Stimulated activated memory B cell treated with anti-CD40 and anti-IgM and Interleukin-4, amounts not matched to agents 10 μg/mL and 1 μg/mL and 100 μg/mL, for 72 hours (primary cell): ENCODE results near the gene ITPRIP.

Source experiments
- ATAC-seq: fragments of 150-1000 bp; cut with Tn5 transposase; 2 replicates; pipeline ENCODE4 v1.10.0; 2021
- H3K27ac Mint-ChIP-seq: one replicate; pipeline ENCODE4 v1.8.0; 2022; ENCODE audit warnings: mild to moderate bottlenecking, mixed read lengths
- H3K27me3 Mint-ChIP-seq: one replicate; pipeline ENCODE4 v1.8.0; 2022; ENCODE audit warnings: mixed read lengths
- H3K36me3 Mint-ChIP-seq: one replicate; pipeline ENCODE4 v1.8.0; 2022; ENCODE audit warnings: mixed read lengths
- H3K4me1 Mint-ChIP-seq: one replicate; pipeline ENCODE4 v1.8.0; 2022; ENCODE audit warnings: mixed read lengths
- H3K4me3 Mint-ChIP-seq: one replicate; pipeline ENCODE4 v1.8.0; 2022; ENCODE audit warnings: mild to moderate bottlenecking, moderate library complexity, mixed read lengths
- H3K9me3 Mint-ChIP-seq: one replicate; pipeline ENCODE4 v1.8.0; 2022; ENCODE audit warnings: mixed read lengths

The ITPRIP gene

GRCh38 chr10:104337985-104338735, at the start of gene ITPRIP:
TSS of gene ITPRIP (minus strand) at chr10:104338465. CDS start at chr10:104316051, 22,414 bp downstream.
- Mint-ChIP-seq H3K4me3 (peak within 1 kb of the TSS; percentile 93), H3K27me3 (no peaks in the 10 kb centered on the region), H3K27ac (peak within 1 kb of the TSS; percentile 96), H3K9me3 (no peaks in the 10 kb centered on the region), H3K4me1 (peaks cover 39% of the 10 kb centered on the region), H3K36me3 (no peaks in the 10 kb centered on the region)
- peak; percentile 86 for ATAC-seq

GRCh38 chr10:104387130-104387888, 49.0 kb upstream of the ITPRIP start:
- no peaks in the 10 kb centered on the region for H3K4me1 Mint-ChIP-seq
- ATAC-seq: no peak
- H3K36me3 Mint-ChIP-seq: no peaks in the 10 kb centered on the region
- H3K9me3 Mint-ChIP-seq: no peaks in the 10 kb centered on the region
- H3K4me3 Mint-ChIP-seq: no peak overlapping the region
- no peak overlapping the region for H3K27ac Mint-ChIP-seq
- H3K27me3 Mint-ChIP-seq: peaks cover 46% of the 10 kb centered on the region

GRCh38 chr10:104380336-104380735, 42.1 kb upstream of the ITPRIP start:
- peaks cover 30% of the 10 kb centered on the region for H3K27me3 Mint-ChIP-seq
- no peak overlapping the region for H3K27ac Mint-ChIP-seq

GRCh38 chr10:104376784-104377300, 38.6 kb upstream of the ITPRIP start:
- peaks cover 34% of the 10 kb centered on the region for H3K27me3 Mint-ChIP-seq
- no peak for ATAC-seq
- H3K4me1 Mint-ChIP-seq: no peaks in the 10 kb centered on the region
- H3K9me3 Mint-ChIP-seq: no peaks in the 10 kb centered on the region
- no peak overlapping the region for H3K4me3 Mint-ChIP-seq
- no peak overlapping the region for H3K27ac Mint-ChIP-seq
- H3K36me3 Mint-ChIP-seq: no peaks in the 10 kb centered on the region

More at GRCh38 chr10:104380336-104380735, 42.1 kb upstream of the ITPRIP start:
- Mint-ChIP-seq H3K4me1 (no peaks in the 10 kb centered on the region), H3K4me3 (no peak overlapping the region), H3K9me3 (no peaks in the 10 kb centered on the region), H3K36me3 (no peaks in the 10 kb centered on the region)
- no peak for ATAC-seq

- no peak for ATAC-seq
- H3K9me3 Mint-ChIP-seq: peaks cover 2% of the 10 kb centered on the region
- peaks cover 34% of the 10 kb centered on the region for H3K27me3 Mint-ChIP-seq
- no peaks in the 10 kb centered on the region for H3K4me1 Mint-ChIP-seq
- no peak overlapping the region for H3K27ac Mint-ChIP-seq
- no peaks in the 10 kb centered on the region for H3K36me3 Mint-ChIP-seq
- no peak overlapping the region for H3K4me3 Mint-ChIP-seq
Measured at GRCh38 chr10:104374591-104374990, 36.3 kb upstream of the ITPRIP start.

GRCh38 chr10:104371753-104372152, 33.5 kb upstream of the ITPRIP start:
- Mint-ChIP-seq H3K27ac (no peak overlapping the region), H3K36me3 (no peaks in the 10 kb centered on the region), H3K4me1 (no peaks in the 10 kb centered on the region), H3K27me3 (peaks cover 34% of the 10 kb centered on the region), H3K9me3 (peaks cover 2% of the 10 kb centered on the region), H3K4me3 (no peak overlapping the region)
- ATAC-seq: no peak

GRCh38 chr10:104368381-104368780, 30.1 kb upstream of the ITPRIP start:
- peaks cover 27% of the 10 kb centered on the region for H3K27me3 Mint-ChIP-seq
- no peak for ATAC-seq
- no peak overlapping the region for H3K27ac Mint-ChIP-seq
- no peaks in the 10 kb centered on the region for H3K36me3 Mint-ChIP-seq
- H3K4me1 Mint-ChIP-seq: no peaks in the 10 kb centered on the region
- no peak overlapping the region for H3K4me3 Mint-ChIP-seq
- H3K9me3 Mint-ChIP-seq: peaks cover 2% of the 10 kb centered on the region

- Mint-ChIP-seq H3K27ac (no peak overlapping the region), H3K36me3 (no peaks in the 10 kb centered on the region), H3K9me3 (peaks cover 2% of the 10 kb centered on the region), H3K27me3 (peaks cover 27% of the 10 kb centered on the region), H3K4me3 (no peak overlapping the region), H3K4me1 (no peaks in the 10 kb centered on the region)
- ATAC-seq: no peak
Measured at GRCh38 chr10:104367904-104368303, 29.6 kb upstream of the ITPRIP start.

GRCh38 chr10:104359811-104360210, 21.5 kb upstream of the ITPRIP start:
- Mint-ChIP-seq H3K36me3 (no peaks in the 10 kb centered on the region), H3K4me3 (no peak overlapping the region), H3K4me1 (no peaks in the 10 kb centered on the region), H3K27ac (no peak overlapping the region), H3K9me3 (no peaks in the 10 kb centered on the region), H3K27me3 (peaks cover 16% of the 10 kb centered on the region)
- ATAC-seq: no peak

GRCh38 chr10:104353325-104354048, 15.2 kb upstream of the ITPRIP start, which contains the start of gene CFAP58:
TSS of gene CFAP58 (plus strand) at chr10:104353833. CDS start at chr10:104353898, 65 bp downstream.
- H3K4me1 Mint-ChIP-seq: peaks cover 3% of the 10 kb centered on the region
- no peak within 1 kb of the TSS for H3K27ac Mint-ChIP-seq
- H3K9me3 Mint-ChIP-seq: no peaks in the 10 kb centered on the region
- no peak within 1 kb of the TSS for H3K4me3 Mint-ChIP-seq
- ATAC-seq: peak; percentile 91
- H3K27me3 Mint-ChIP-seq: no peaks in the 10 kb centered on the region
- H3K36me3 Mint-ChIP-seq: no peaks in the 10 kb centered on the region

GRCh38 chr10:104351919-104352318, 13.7 kb upstream of the ITPRIP start:
- Mint-ChIP-seq H3K4me3 (peak overlapping the region; percentile 40), H3K27ac (no peak overlapping the region), H3K36me3 (no peaks in the 10 kb centered on the region), H3K4me1 (peaks cover 13% of the 10 kb centered on the region), H3K27me3 (no peaks in the 10 kb centered on the region), H3K9me3 (no peaks in the 10 kb centered on the region)
- no peak for ATAC-seq

- Mint-ChIP-seq H3K36me3 (no peaks in the 10 kb centered on the region), H3K9me3 (no peaks in the 10 kb centered on the region), H3K27ac (no peak overlapping the region), H3K4me1 (peaks cover 14% of the 10 kb centered on the region), H3K4me3 (peak overlapping the region; percentile 30), H3K27me3 (no peaks in the 10 kb centered on the region)
- ATAC-seq: peak; percentile 55
Measured at GRCh38 chr10:104351061-104351702, 12.9 kb upstream of the ITPRIP start.

GRCh38 chr10:104350127-104350635, 11.9 kb upstream of the ITPRIP start:
- no peaks in the 10 kb centered on the region for H3K36me3 Mint-ChIP-seq
- no peak overlapping the region for H3K4me3 Mint-ChIP-seq
- ATAC-seq: peak; percentile 74
- no peaks in the 10 kb centered on the region for H3K27me3 Mint-ChIP-seq
- no peaks in the 10 kb centered on the region for H3K9me3 Mint-ChIP-seq
- peaks cover 22% of the 10 kb centered on the region for H3K4me1 Mint-ChIP-seq
- no peak overlapping the region for H3K27ac Mint-ChIP-seq

- H3K4me3 Mint-ChIP-seq: no peak overlapping the region
- peak; percentile 79 for ATAC-seq
- H3K27ac Mint-ChIP-seq: no peak overlapping the region
- no peaks in the 10 kb centered on the region for H3K27me3 Mint-ChIP-seq
- H3K4me1 Mint-ChIP-seq: peaks cover 22% of the 10 kb centered on the region
- no peaks in the 10 kb centered on the region for H3K9me3 Mint-ChIP-seq
- no peaks in the 10 kb centered on the region for H3K36me3 Mint-ChIP-seq
Measured at GRCh38 chr10:104349623-104350126, 11.4 kb upstream of the ITPRIP start.
